ENCODE data around the gene SYCP3. TPM values are rescaled to one million over a fixed set of nuclear protein-coding genes. Genes with fewer than 3 reads are reported as not detected.

Gene SYCP3
- polyA plus RNA-seq (ENCODE audit: insufficient read length in 4 of 4), result 1 to 10 TPM in 2 of 4 donors, under 1 TPM in 2; 0.37 to 2.0 (median 0.95) TPM

GRCh38 chr12:101738920-101739665 lies at the start of gene SYCP3:
Gene SYCP3, minus strand, starts transcription at chr12:101739462. Its CDS starts 1,527 bp downstream, at chr12:101737935.
- no peak for DNase-seq (ENCODE audit: low read depth in 4 of 4, low spot score in 3 of 4)

- DNase-seq (ENCODE audit: low read depth in 4 of 4, low spot score in 3 of 4), result no peak
Measured at GRCh38 chr12:101785671-101786070, 46.4 kb upstream of the SYCP3 start.

- no peak for DNase-seq (ENCODE audit: low read depth in 4 of 4, low spot score in 3 of 4)
Measured at GRCh38 chr12:101784376-101784775, 45.1 kb upstream of the SYCP3 start.

- DNase-seq (ENCODE audit: low read depth in 4 of 4, low spot score in 3 of 4), result no peak
Measured at GRCh38 chr12:101783838-101784237, 44.6 kb upstream of the SYCP3 start.

GRCh38 chr12:101783150-101783549 lies 43.9 kb upstream of the SYCP3 start:
- no peak for DNase-seq (ENCODE audit: low read depth in 4 of 4, low spot score in 3 of 4)

- DNase-seq (ENCODE audit: low read depth in 4 of 4, low spot score in 3 of 4), result no peak
Measured at GRCh38 chr12:101782273-101782731, 43.0 kb upstream of the SYCP3 start.

GRCh38 chr12:101781834-101782233 lies 42.6 kb upstream of the SYCP3 start:
- DNase-seq (ENCODE audit: low read depth in 4 of 4, low spot score in 3 of 4), result no peak

- no peak for DNase-seq (ENCODE audit: low read depth in 4 of 4, low spot score in 3 of 4)
Measured at GRCh38 chr12:101780599-101780998, 41.3 kb upstream of the SYCP3 start.

- no peak for DNase-seq (ENCODE audit: low read depth in 4 of 4, low spot score in 3 of 4)
Measured at GRCh38 chr12:101779626-101780025, 40.4 kb upstream of the SYCP3 start.

GRCh38 chr12:101779200-101779599 lies 39.9 kb upstream of the SYCP3 start:
- no peak for DNase-seq (ENCODE audit: low read depth in 4 of 4, low spot score in 3 of 4)

GRCh38 chr12:101777978-101778377 lies 38.7 kb upstream of the SYCP3 start:
- DNase-seq (ENCODE audit: low read depth in 4 of 4, low spot score in 3 of 4), result no peak

- no peak for DNase-seq (ENCODE audit: low read depth in 4 of 4, low spot score in 3 of 4)
Measured at GRCh38 chr12:101777485-101777884, 38.2 kb upstream of the SYCP3 start.

GRCh38 chr12:101775816-101776215 lies 36.6 kb upstream of the SYCP3 start:
- DNase-seq (ENCODE audit: low read depth in 4 of 4, low spot score in 3 of 4), result no peak

GRCh38 chr12:101773650-101774162 lies 34.4 kb upstream of the SYCP3 start:
- DNase-seq (ENCODE audit: low read depth in 4 of 4, low spot score in 3 of 4), result peak; percentile 30 to 39 (median 32)

GRCh38 chr12:101772012-101772775 lies 32.9 kb upstream of the SYCP3 start:
- no peak for DNase-seq (ENCODE audit: low read depth in 4 of 4, low spot score in 3 of 4)

GRCh38 chr12:101769865-101770264 lies 30.6 kb upstream of the SYCP3 start:
- no peak for DNase-seq (ENCODE audit: low read depth in 4 of 4, low spot score in 3 of 4)

- no peak for DNase-seq (ENCODE audit: low read depth in 4 of 4, low spot score in 3 of 4)
Measured at GRCh38 chr12:101768781-101769180, 29.5 kb upstream of the SYCP3 start.

GRCh38 chr12:101767537-101767936 lies 28.3 kb upstream of the SYCP3 start:
- DNase-seq (ENCODE audit: low read depth in 4 of 4, low spot score in 3 of 4), result no peak

GRCh38 chr12:101764051-101764792 lies 25.0 kb upstream of the SYCP3 start:
- DNase-seq (ENCODE audit: low read depth in 4 of 4, low spot score in 3 of 4), result no peak

GRCh38 chr12:101763246-101763931 lies 24.1 kb upstream of the SYCP3 start:
- no peak for DNase-seq (ENCODE audit: low read depth in 4 of 4, low spot score in 3 of 4)

All from right renal pelvis (tissue), 4 donors.